GM19455 (cell line): Measurements from ENCODE around the gene NOL4L.
"Not testable (repeated sequence)": the region's sequence is repeated elsewhere in the genome, so short reads cannot be mapped to it uniquely, and the experiment has no call there.

ENCODE experiments used
- ATAC-seq: cut with Tn5 transposase; IDR thresholded peaks from one replicate; pipeline ENCODE4 v1.9.1; 2021; ENCODE audit not compliant: unreplicated experiment

The NOL4L gene

GRCh38 chr20:32434434-32434833 is 150.7 kb downstream of the NOL4L start:
- no peak for ATAC-seq

GRCh38 chr20:32433311-32434021 is 151.7 kb downstream of the NOL4L start:
- ATAC-seq, result no peak

GRCh38 chr20:32432277-32432676 is 152.9 kb downstream of the NOL4L start:
- ATAC-seq, result no peak

GRCh38 chr20:32431457-32431856 is 153.7 kb downstream of the NOL4L start:
- no peak for ATAC-seq

GRCh38 chr20:32429745-32430360 is 155.3 kb downstream of the NOL4L start:
- ATAC-seq, result no peak

- no peak for ATAC-seq
These were observed 155.8 kb downstream of the NOL4L start for GRCh38 chr20:32429343-32429742.

- no peak for ATAC-seq
These were observed 157.1 kb downstream of the NOL4L start for GRCh38 chr20:32427996-32428395.

- no peak for ATAC-seq
These were observed 163.8 kb downstream of the NOL4L start for GRCh38 chr20:32421290-32421689.

- ATAC-seq, result no peak
These were observed 166.8 kb downstream of the NOL4L start for GRCh38 chr20:32418376-32418775.

- no peak for ATAC-seq
These were observed 168.9 kb downstream of the NOL4L start for GRCh38 chr20:32416206-32416605.

GRCh38 chr20:32415494-32415893 is 169.6 kb downstream of the NOL4L start:
- no peak for ATAC-seq

GRCh38 chr20:32411955-32412706 is 173.0 kb downstream of the NOL4L start:
- ATAC-seq, result no peak

GRCh38 chr20:32407131-32407750 is 177.9 kb downstream of the NOL4L start:
- ATAC-seq, result not testable (repeated sequence)

GRCh38 chr20:32406701-32407100 is 178.4 kb downstream of the NOL4L start:
- no peak for ATAC-seq

- ATAC-seq, result no peak
These were observed 181.1 kb downstream of the NOL4L start for GRCh38 chr20:32404017-32404416.

- ATAC-seq, result no peak
These were observed 184.7 kb downstream of the NOL4L start for GRCh38 chr20:32400476-32400875.

- no peak for ATAC-seq
These were observed 187.5 kb downstream of the NOL4L start for GRCh38 chr20:32397567-32398084.

GRCh38 chr20:32396646-32397160 is 188.4 kb downstream of the NOL4L start:
- ATAC-seq, result no peak

GRCh38 chr20:32395066-32395465 is 190.1 kb downstream of the NOL4L start:
- no peak for ATAC-seq
